Stomach smooth muscle (tissue), 2 donors: Measurements from ENCODE around the gene C2CD4D.

Source experiments
- H3K27ac ChIP-seq: one replicate; pipeline ENCODE4 v1.7.0; 2013; ENCODE audit warnings: mild to moderate bottlenecking, low read length, inconsistent platforms
- H3K27me3 ChIP-seq, 2 donors: one replicate each; pipeline ENCODE4 v1.7.0; 2013; ENCODE audit warnings: low read length in 2 of 2; ENCODE audit not compliant: insufficient read depth in 2 of 2, control insufficient read depth in 1 of 2
- H3K36me3 ChIP-seq, 2 donors: one replicate each; pipeline ENCODE4 v1.7.0; 2013; ENCODE audit warnings: low read length in 2 of 2; ENCODE audit not compliant: control insufficient read depth in 2 of 2, insufficient read depth in 2 of 2
- H3K4me1 ChIP-seq: one replicate; pipeline ENCODE4 v1.7.0; 2013; ENCODE audit warnings: low read length; ENCODE audit not compliant: control insufficient read depth, insufficient read depth
- H3K4me3 ChIP-seq, 2 donors: one replicate each; pipeline ENCODE4 v1.7.0; 2013; ENCODE audit warnings: low read length in 2 of 2
- H3K9ac ChIP-seq, 2 donors: one replicate each; pipeline ENCODE4 v1.7.0; 2013; ENCODE audit warnings: low read length in 2 of 2, mild to moderate bottlenecking in 1 of 2
- H3K9me3 ChIP-seq, 2 donors: one replicate each; pipeline ENCODE4 v1.7.0; 2013; ENCODE audit warnings: low read length in 2 of 2; ENCODE audit not compliant: control insufficient read depth in 2 of 2
- donor health status: healthy.
- donor health status: Pancreatic carcinoma.

The C2CD4D gene

GRCh38 chr1:151825751-151826660 lies 13.6 kb downstream of the C2CD4D start:
- H3K36me3 ChIP-seq = no peaks in the 10 kb centered on the region
- no peak overlapping the region for H3K9ac ChIP-seq
- H3K27ac ChIP-seq = no peak overlapping the region
- H3K4me1 ChIP-seq = peaks cover 5% of the 10 kb centered on the region
- H3K27me3 ChIP-seq = peaks cover 7 to 18% of the 10 kb centered on the region in 2 donors
- no peaks in the 10 kb centered on the region for H3K9me3 ChIP-seq
- no peak overlapping the region for H3K4me3 ChIP-seq

DNA sequence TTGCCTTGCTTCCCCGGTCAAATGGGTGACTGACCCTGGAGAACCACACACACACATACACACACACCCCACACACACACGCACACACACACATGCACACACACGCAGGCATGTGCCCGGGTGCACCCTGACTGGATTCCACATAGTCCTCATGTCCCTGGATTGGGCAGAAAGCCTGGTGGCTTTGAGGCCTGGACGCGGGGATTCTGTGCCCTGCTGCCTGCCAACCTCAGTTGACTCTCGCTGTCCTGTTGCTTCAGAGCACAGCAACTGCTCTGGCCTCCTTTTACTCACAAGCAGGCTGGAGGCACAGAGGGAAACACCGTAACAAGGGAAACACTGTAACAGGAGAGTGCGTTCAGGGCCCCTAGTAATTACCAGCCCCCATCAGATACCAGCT lies 14.4 kb downstream of the C2CD4D start:
- no peak overlapping the region for H3K9ac ChIP-seq

GRCh38 chr1:151823175-151823574 lies 16.4 kb downstream of the C2CD4D start:
- peaks cover under 1% of the 10 kb centered on the region for H3K4me1 ChIP-seq
- H3K9ac ChIP-seq = no peak overlapping the region
- peaks cover 4 to 14% of the 10 kb centered on the region in 2 donors for H3K27me3 ChIP-seq
- no peaks in the 10 kb centered on the region for H3K9me3 ChIP-seq
- no peaks in the 10 kb centered on the region for H3K36me3 ChIP-seq
- no peak overlapping the region for H3K4me3 ChIP-seq
- no peak overlapping the region for H3K27ac ChIP-seq

More for the DNA sequence above, 14.4 kb downstream of the C2CD4D start:
- peaks cover 7 to 15% of the 10 kb centered on the region in 2 donors for H3K27me3 ChIP-seq
- no peak overlapping the region for H3K4me3 ChIP-seq
- H3K4me1 ChIP-seq = peaks cover 5% of the 10 kb centered on the region
- H3K9me3 ChIP-seq = no peaks in the 10 kb centered on the region
- H3K36me3 ChIP-seq = no peaks in the 10 kb centered on the region
- no peak overlapping the region for H3K27ac ChIP-seq

DNA sequence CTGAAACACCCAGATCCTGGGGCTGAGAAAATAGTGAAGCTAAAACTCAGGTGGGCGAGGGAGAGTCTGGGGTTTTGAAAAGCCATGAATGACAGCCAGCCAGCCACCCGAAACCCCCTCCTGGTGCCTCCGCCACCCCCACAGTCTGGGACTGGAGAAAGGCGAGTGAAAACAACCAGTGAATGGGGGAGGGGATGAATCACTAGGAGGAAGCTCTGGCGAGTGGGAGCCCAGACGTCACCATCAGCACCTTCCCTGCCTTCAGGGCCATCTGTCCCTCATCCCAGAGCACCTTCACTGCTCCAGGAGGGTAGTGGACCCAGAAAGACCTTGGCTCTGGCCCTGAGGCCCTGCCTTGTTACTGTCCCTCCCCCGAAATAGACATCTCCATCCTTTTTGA lies 17.2 kb downstream of the C2CD4D start:
- H3K9ac ChIP-seq = no peak overlapping the region
- H3K27ac ChIP-seq = no peak overlapping the region
- no peak overlapping the region for H3K4me3 ChIP-seq
- no peaks in the 10 kb centered on the region for H3K4me1 ChIP-seq
- H3K36me3 ChIP-seq = no peaks in the 10 kb centered on the region
- H3K9me3 ChIP-seq = no peaks in the 10 kb centered on the region
- H3K27me3 ChIP-seq = peaks cover 0 to 13% of the 10 kb centered on the region in 2 donors

GRCh38 chr1:151820940-151821339 lies 18.7 kb downstream of the C2CD4D start:
- H3K9me3 ChIP-seq = no peaks in the 10 kb centered on the region
- H3K4me3 ChIP-seq = no peak overlapping the region
- H3K27me3 ChIP-seq = peaks cover 0 to 14% of the 10 kb centered on the region in 2 donors
- H3K9ac ChIP-seq = no peak overlapping the region
- no peaks in the 10 kb centered on the region for H3K4me1 ChIP-seq
- H3K27ac ChIP-seq = no peak overlapping the region
- H3K36me3 ChIP-seq = no peaks in the 10 kb centered on the region

GRCh38 chr1:151819976-151820623 lies 19.5 kb downstream of the C2CD4D start:
- no peak overlapping the region for H3K27ac ChIP-seq
- H3K27me3 ChIP-seq = peaks cover 0 to 13% of the 10 kb centered on the region in 2 donors
- no peaks in the 10 kb centered on the region for H3K36me3 ChIP-seq
- H3K4me3 ChIP-seq = no peak overlapping the region
- H3K9me3 ChIP-seq = no peaks in the 10 kb centered on the region
- H3K4me1 ChIP-seq = no peaks in the 10 kb centered on the region
- H3K9ac ChIP-seq = no peak overlapping the region

GRCh38 chr1:151819227-151819835 lies 20.3 kb downstream of the C2CD4D start:
- Histone ChIP-seq H3K9me3 (no peaks in the 10 kb centered on the region), H3K36me3 (no peaks in the 10 kb centered on the region), H3K4me1 (no peaks in the 10 kb centered on the region), H3K27ac (no peak overlapping the region), H3K27me3 (peaks cover 0 to 13% of the 10 kb centered on the region in 2 donors), H3K9ac (no peak overlapping the region), H3K4me3 (no peak overlapping the region)

DNA sequence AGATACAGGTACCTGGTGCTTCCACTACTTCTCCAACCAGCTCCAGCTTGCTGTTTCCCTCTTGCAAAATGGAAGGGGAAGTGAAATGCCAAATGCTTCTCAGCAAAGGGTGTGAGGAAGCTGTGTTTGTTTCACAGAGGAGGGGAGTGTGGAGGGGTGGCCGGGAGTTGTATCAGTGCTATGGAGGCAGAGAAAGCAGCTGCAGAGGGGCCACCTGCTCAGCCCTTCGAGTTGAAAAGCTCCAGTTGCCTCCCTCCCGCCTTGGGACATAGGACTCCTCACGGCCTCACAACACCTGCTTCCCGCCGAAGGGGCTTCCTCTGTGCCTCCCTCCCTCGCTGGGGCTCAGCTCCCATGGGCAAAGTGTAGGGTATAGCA lies 22.3 kb downstream of the C2CD4D start:
- Histone ChIP-seq H3K36me3 (no peaks in the 10 kb centered on the region), H3K9me3 (no peaks in the 10 kb centered on the region), H3K4me3 (no peak overlapping the region), H3K4me1 (no peaks in the 10 kb centered on the region), H3K27me3 (peaks cover 0 to 12% of the 10 kb centered on the region in 2 donors), H3K9ac (no peak overlapping the region), H3K27ac (no peak overlapping the region)

DNA sequence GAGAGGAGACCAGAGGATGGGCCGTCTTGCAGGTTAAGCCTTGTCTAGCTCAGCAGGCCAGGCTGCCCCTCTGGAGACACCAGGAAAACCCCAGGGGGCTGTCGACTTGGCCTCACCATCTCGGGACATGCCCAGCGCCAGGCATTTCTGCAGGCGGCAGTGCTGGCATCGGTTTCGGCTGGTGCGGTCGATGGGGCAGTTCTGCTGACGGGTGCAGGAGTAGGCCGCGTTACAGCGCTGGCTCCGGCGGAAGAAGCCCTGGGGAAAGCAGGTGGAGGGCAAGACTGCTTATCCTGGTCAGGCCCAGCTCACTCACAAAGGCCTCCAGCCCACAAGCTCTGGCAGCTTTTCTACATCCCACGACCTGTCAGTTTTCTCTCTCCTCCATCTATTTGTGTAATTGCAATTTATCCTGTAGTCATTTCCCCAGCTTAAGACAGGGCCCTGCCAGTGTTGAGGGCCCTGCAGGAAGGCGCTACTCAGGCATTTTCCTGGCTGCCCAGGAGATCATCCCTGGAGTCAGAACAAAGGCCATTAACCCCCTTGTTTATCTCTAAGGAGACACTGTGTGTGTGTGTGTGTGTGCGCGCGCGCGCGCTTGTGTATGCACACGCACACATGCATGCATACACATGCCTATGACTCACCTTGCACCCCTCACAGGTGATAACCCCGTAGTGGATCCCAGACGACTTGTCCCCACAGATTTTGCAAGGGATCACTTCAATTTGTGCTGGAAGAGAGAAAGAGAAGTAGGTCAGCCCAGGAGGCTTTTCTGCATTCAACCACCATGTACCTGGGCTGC lies 22.9 kb downstream of the C2CD4D start:
- H3K36me3 ChIP-seq = no peaks in the 10 kb centered on the region
- no peak overlapping the region for H3K27ac ChIP-seq
- no peak overlapping the region for H3K9ac ChIP-seq
- H3K9me3 ChIP-seq = no peaks in the 10 kb centered on the region
- H3K4me1 ChIP-seq = no peaks in the 10 kb centered on the region
- no peak overlapping the region for H3K4me3 ChIP-seq
- peaks cover 0 to 12% of the 10 kb centered on the region in 2 donors for H3K27me3 ChIP-seq

DNA sequence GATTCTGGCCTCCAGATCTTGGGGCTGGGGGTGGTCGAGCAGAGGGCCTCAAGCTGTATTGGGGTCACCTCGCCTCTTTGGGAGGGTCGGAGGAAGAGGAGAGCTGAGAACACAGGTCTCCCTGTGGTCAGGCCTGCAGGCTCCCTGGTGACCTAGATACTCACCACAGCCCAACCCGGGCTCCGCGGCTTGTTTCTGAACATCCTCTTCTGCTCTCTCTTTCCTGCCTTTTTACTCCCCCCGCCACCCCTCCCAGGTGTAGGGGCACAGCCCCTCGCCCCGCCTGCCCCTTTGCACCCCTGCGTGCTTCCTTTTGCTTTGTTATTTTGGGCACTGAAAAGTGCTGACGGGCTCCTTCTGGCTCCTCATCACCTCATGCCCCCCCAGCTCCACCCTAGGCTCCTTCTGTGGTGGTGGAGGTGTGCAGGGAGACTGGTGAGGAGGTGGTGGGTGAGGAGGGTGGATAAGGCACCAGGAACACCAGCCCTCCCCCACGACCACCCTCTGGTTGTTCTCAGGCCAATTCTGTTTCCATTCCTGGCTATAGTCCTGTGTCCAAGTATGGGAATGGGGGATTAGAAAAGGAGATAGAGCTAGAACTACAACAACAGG lies 23.8 kb downstream of the C2CD4D start:
- Histone ChIP-seq H3K4me3 (no peak overlapping the region), H3K4me1 (no peaks in the 10 kb centered on the region), H3K9me3 (no peaks in the 10 kb centered on the region), H3K27me3 (peaks cover 0 to 12% of the 10 kb centered on the region in 2 donors), H3K27ac (no peak overlapping the region), H3K9ac (no peak overlapping the region), H3K36me3 (no peaks in the 10 kb centered on the region)
